ENCODE results near the gene PTPRT. TPM values are rescaled to one million over a fixed set of nuclear protein-coding genes. Genes with fewer than 3 reads are reported as not detected.

Gene PTPRT
- total RNA-seq, 4 donors from 2014 or later: 0.04 TPM; not detected in 3

DNA sequence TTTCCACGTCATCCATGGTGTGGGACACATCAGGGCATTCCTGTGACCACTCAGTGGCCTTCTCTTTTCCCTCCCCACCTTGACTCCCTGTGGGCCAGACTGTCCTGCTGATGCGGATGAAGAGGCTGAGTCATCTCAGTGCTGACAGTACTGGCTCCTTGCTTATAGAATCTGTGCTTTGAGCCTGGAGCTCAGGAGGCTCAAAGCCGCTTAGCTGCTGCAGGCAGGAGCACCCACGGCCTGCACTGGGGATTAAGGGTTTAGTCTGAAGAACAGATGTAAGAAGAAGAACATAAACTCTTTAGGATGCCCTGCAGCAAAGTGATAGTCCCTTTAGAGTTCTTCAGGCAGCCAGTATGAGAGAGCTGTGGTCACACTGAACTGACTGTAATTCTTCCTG lies 929.5 kb downstream of the PTPRT start:
- Histone ChIP-seq H3K4me1 (no peaks in the 10 kb centered on the region), H3K36me3 (no peaks in the 10 kb centered on the region), H3K9me3 (no peaks in the 10 kb centered on the region), H3K27ac (no peak overlapping the region), H3K27me3 (peaks cover 6% of the 10 kb centered on the region), H3K4me3 (no peak overlapping the region)
- TF ChIP-seq, protein P1, sequence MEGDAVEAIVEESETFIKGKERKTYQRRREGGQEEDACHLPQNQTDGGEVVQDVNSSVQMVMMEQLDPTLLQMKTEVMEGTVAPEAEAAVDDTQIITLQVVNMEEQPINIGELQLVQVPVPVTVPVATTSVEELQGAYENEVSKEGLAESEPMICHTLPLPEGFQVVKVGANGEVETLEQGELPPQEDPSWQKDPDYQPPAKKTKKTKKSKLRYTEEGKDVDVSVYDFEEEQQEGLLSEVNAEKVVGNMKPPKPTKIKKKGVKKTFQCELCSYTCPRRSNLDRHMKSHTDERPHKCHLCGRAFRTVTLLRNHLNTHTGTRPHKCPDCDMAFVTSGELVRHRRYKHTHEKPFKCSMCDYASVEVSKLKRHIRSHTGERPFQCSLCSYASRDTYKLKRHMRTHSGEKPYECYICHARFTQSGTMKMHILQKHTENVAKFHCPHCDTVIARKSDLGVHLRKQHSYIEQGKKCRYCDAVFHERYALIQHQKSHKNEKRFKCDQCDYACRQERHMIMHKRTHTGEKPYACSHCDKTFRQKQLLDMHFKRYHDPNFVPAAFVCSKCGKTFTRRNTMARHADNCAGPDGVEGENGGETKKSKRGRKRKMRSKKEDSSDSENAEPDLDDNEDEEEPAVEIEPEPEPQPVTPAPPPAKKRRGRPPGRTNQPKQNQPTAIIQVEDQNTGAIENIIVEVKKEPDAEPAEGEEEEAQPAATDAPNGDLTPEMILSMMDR (IDR thresholded peaks at IDR 0.05): no peak
- no peak for TF ChIP-seq POLR2A (IDR thresholded peaks at IDR 0.05)
- no peak for TF ChIP-seq EP300 (IDR thresholded peaks at IDR 0.05)
- no peak for TF ChIP-seq POLR2AphosphoS5 (IDR thresholded peaks at IDR 0.05)
- ATAC-seq: no peak
- 64 to 79% methylated on average over 3 of the region's 4 CpGs for WGBS, 2 donors (ENCODE audit: low coverage in 1 of 2)

DNA sequence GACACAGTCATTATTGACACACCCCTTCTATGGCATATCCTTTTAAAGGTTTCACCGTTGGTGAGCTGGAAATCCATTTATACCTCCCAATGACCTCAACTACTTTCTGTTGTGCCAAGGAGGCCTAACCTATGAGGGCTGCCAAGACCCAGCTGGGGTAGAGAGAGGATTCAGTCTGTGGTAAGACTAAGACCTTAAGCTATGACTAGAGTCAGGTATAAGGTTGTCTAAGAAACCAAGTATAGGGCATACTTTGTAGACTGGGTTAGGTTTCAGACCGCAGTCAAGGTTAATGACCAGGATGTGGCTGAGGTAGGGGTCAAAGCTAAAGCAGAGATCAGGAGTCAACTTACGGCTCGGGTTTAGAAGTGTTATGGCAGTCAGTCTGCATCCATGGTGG lies 930.3 kb downstream of the PTPRT start:
- H3K4me1 ChIP-seq: no peaks in the 10 kb centered on the region
- H3K27ac ChIP-seq: no peak overlapping the region
- 85 to 86% methylated on average over 3 to 4 of the region's 4 CpGs for WGBS, 2 donors (ENCODE audit: low coverage in 1 of 2)
- no peaks in the 10 kb centered on the region for H3K36me3 ChIP-seq
- H3K9me3 ChIP-seq: no peaks in the 10 kb centered on the region
- no peak overlapping the region for H3K4me3 ChIP-seq
- no peak for ATAC-seq
- TF ChIP-seq POLR2AphosphoS5 (IDR thresholded peaks at IDR 0.05) (no peak), POLR2A (IDR thresholded peaks at IDR 0.05) (no peak), EP300 (IDR thresholded peaks at IDR 0.05) (no peak)
- TF ChIP-seq, protein P1 (IDR thresholded peaks at IDR 0.05): no peak
- peaks cover 6% of the 10 kb centered on the region for H3K27me3 ChIP-seq

DNA sequence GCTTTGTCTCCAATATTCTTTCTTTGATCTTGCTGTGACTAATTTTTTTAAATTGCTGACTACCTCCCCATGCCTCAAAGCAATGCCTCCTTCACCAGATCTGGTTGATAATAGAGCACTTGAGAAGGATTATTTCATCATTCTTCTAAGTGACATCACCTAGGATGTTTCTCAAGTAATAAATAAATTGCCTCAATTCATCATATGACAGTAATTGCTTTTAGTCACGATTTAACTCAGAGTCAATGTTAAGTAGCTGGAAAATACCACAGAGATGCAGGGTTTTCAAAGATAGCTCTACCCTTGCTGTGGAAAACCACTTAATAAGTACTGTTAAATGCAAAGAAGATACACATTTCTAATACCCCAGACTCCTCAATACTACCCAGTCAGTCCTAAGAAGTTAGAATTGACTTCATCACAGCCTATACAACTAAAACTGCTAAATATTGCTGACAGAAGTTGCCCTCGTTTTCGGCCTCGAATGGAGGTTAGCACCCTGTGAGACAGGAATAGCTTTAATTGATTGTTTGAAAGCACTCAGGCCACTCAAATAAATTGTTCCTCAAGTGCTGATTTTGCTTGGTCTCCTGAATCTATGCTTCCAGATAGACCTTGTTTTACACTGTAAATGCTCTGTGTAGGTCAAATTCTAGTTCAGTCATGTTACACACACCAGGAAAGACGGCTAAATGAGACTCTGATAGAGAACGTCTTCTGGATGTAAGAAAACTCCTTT lies 931.0 kb downstream of the PTPRT start:
- peaks cover 6% of the 10 kb centered on the region for H3K27me3 ChIP-seq
- no peak for ATAC-seq
- no peaks in the 10 kb centered on the region for H3K9me3 ChIP-seq
- TF ChIP-seq EP300 (IDR thresholded peaks at IDR 0.05) (no peak), POLR2AphosphoS5 (IDR thresholded peaks at IDR 0.05) (no peak), POLR2A (IDR thresholded peaks at IDR 0.05) (no peak)
- TF ChIP-seq, protein P1 (IDR thresholded peaks at IDR 0.05): no peak
- H3K36me3 ChIP-seq: no peaks in the 10 kb centered on the region
- WGBS, 2 donors (ENCODE audit: low coverage in 1 of 2): 69 to 76% methylated on average over 6 of the region's 6 CpGs
- H3K4me3 ChIP-seq: no peak overlapping the region
- no peak overlapping the region for H3K27ac ChIP-seq
- H3K4me1 ChIP-seq: no peaks in the 10 kb centered on the region

DNA sequence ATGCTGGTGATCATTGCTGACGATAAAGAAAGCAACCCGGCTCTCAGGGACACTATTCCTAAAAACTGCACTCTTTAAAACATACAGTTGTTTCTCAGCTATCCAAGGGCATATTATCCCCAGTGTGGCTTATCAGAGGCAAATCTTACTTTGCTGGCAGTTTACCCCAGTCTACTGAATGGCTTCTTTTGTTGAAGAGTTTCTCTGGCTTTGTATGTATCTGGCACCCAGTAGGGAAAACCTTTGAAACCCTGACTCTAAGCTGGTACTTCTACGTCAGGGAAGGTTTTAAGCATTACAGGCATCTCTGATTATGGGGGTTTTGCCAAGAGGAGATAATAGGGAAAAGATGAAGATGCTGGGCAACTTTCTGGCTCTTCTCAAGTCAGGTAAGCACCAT lies 933.9 kb downstream of the PTPRT start:
- no peak overlapping the region for H3K4me3 ChIP-seq
- no peaks in the 10 kb centered on the region for H3K4me1 ChIP-seq
- H3K36me3 ChIP-seq: no peaks in the 10 kb centered on the region
- H3K27ac ChIP-seq: no peak overlapping the region
- TF ChIP-seq POLR2AphosphoS5 (IDR thresholded peaks at IDR 0.05): no peak
- no peak for TF ChIP-seq POLR2A (IDR thresholded peaks at IDR 0.05)
- TF ChIP-seq, protein P1 (IDR thresholded peaks at IDR 0.05): no peak
- TF ChIP-seq EP300 (IDR thresholded peaks at IDR 0.05): no peak
- 54 to 63% methylated on average over 3 of the region's 3 CpGs for WGBS, 2 donors (ENCODE audit: low coverage in 1 of 2)
- no peaks in the 10 kb centered on the region for H3K27me3 ChIP-seq
- no peaks in the 10 kb centered on the region for H3K9me3 ChIP-seq
- no peak for ATAC-seq

DNA sequence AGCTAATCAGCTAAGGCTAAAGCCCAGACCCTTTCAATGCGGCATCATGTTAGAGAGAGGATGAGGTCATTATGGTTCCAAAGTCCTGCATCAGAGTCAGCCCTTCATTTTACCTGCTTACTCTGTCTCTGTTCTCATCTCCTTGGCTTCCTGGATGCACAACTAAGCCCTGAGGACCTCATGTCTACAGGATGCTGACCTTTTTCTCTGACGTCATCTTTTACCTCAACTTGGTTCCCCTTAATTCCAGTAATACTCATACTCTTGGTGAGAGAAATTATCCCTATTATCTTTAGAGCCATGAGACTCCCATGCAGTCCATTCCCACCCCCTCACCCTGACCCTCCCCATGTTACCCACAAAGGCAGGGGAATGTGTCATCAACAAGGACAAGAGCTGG lies 935.0 kb downstream of the PTPRT start:
- Histone ChIP-seq H3K27ac (no peak overlapping the region), H3K27me3 (no peaks in the 10 kb centered on the region), H3K4me1 (no peaks in the 10 kb centered on the region), H3K4me3 (no peak overlapping the region), H3K9me3 (no peaks in the 10 kb centered on the region), H3K36me3 (no peaks in the 10 kb centered on the region)
- TF ChIP-seq, protein P1 (IDR thresholded peaks at IDR 0.05): no peak
- TF ChIP-seq POLR2AphosphoS5 (IDR thresholded peaks at IDR 0.05): no peak
- TF ChIP-seq EP300 (IDR thresholded peaks at IDR 0.05): no peak
- TF ChIP-seq POLR2A (IDR thresholded peaks at IDR 0.05): no peak
- ATAC-seq: no peak
- 95 to 100% methylated on average over 1 to 2 of the region's 2 CpGs for WGBS, 2 donors (ENCODE audit: low coverage in 1 of 2)

Data from gastroesophageal sphincter (tissue), 4 donors.